WTC11 (cell line): ENCODE measurements around the gene SLC35A4.

Experiments
- ATF1 ChIP-seq: sonication (generic); formaldehyde crosslinking; IDR thresholded peaks from 2 replicates; pipeline ENCODE4 v1.8.1; 2023; ENCODE audit warnings: mild to moderate bottlenecking, moderate library complexity, missing genetic modification reagents
- TP53 ChIP-seq: sonication (generic); formaldehyde crosslinking; IDR thresholded peaks from 2 replicates; pipeline ENCODE4 v1.8.1; 2023; ENCODE audit warnings: mild to moderate bottlenecking, missing genetic modification reagents
- TF ChIP-seq, protein P1 (sequence below): fragments of 200-600 bp; IDR thresholded peaks from 2 replicates; pipeline ENCODE4 v1.8.0; 2022; ENCODE audit warnings: antibody characterized with exemption
- TF ChIP-seq, protein P2 (sequence below): sonication (generic); formaldehyde crosslinking; conservative IDR thresholded peaks from 2 replicates; pipeline ENCODE4 v1.8.1; 2023; ENCODE audit warnings: mild to moderate bottlenecking, low read depth, missing genetic modification reagents, moderate library complexity
- TF ChIP-seq, protein P3 (sequence below): sonication (generic); formaldehyde crosslinking; IDR thresholded peaks from 2 replicates; pipeline ENCODE4 v1.8.1; 2023; ENCODE audit warnings: mild to moderate bottlenecking, missing genetic modification reagents, moderate library complexity
- TF ChIP-seq, protein P4 (sequence below): sonication (generic); formaldehyde crosslinking; IDR thresholded peaks from 2 replicates; pipeline ENCODE4 v1.8.1; 2023; ENCODE audit warnings: mild to moderate bottlenecking, missing genetic modification reagents, borderline replicate concordance
- TF ChIP-seq, protein P5 (sequence below): sonication (generic); formaldehyde crosslinking; IDR thresholded peaks from 2 replicates; pipeline ENCODE4 v1.8.1; 2022; ENCODE audit warnings: low read depth, mild to moderate bottlenecking, moderate library complexity, missing genetic modification reagents, borderline replicate concordance
- TF ChIP-seq, protein P6 (sequence below): sonication (generic); formaldehyde crosslinking; conservative IDR thresholded peaks from 2 replicates; pipeline ENCODE4 v1.8.1; 2022; ENCODE audit warnings: mild to moderate bottlenecking, missing genetic modification reagents
- TF ChIP-seq, protein P7 (sequence below): sonication (generic); formaldehyde crosslinking; IDR thresholded peaks from 2 replicates; pipeline ENCODE4 v1.8.0; 2022; ENCODE audit warnings: mild to moderate bottlenecking, missing genetic modification reagents
- TF ChIP-seq, protein P8 (sequence below): sonication (generic); formaldehyde crosslinking; IDR thresholded peaks from 2 replicates; pipeline ENCODE4 v1.8.0; 2022; ENCODE audit warnings: mild to moderate bottlenecking, missing genetic modification reagents

DNA sequence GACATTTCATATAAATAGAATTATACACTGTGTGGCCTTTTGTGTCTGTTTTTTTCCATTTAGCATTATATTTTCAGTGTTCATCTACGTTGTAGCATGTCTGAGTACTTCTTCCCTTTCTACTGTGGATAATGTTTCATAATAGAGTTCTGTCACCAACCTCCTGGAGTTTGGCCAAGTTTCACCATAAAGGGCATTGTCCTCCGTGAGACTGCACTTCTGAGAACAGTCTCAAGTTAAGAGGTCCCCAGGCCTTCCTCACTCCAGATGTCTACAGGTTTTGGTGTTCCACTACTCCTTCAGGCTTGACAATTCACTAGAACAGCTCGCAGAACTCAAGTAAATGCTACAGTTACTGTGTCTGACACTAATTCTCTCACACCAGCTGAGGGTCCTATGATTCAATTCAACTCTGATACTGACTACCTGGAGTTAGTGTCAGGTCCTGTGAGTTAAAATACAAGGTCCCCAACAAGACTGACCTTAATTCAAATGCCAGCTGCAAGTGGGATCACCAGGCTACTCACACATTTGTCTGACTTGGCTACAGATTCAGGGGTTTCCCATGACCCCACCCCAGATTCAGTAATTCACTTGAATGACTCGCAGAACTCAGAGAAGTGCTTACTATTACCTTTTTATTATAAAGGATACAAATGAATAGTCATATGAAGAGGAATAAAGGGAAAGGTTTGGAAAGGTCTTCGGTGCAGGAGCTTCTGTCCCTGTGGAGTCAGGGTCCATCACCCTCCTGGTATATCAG lies 31.1 kb downstream of the SLC35A4 start:
- TF ChIP-seq, protein P1, sequence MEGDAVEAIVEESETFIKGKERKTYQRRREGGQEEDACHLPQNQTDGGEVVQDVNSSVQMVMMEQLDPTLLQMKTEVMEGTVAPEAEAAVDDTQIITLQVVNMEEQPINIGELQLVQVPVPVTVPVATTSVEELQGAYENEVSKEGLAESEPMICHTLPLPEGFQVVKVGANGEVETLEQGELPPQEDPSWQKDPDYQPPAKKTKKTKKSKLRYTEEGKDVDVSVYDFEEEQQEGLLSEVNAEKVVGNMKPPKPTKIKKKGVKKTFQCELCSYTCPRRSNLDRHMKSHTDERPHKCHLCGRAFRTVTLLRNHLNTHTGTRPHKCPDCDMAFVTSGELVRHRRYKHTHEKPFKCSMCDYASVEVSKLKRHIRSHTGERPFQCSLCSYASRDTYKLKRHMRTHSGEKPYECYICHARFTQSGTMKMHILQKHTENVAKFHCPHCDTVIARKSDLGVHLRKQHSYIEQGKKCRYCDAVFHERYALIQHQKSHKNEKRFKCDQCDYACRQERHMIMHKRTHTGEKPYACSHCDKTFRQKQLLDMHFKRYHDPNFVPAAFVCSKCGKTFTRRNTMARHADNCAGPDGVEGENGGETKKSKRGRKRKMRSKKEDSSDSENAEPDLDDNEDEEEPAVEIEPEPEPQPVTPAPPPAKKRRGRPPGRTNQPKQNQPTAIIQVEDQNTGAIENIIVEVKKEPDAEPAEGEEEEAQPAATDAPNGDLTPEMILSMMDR = no peak
- TF ChIP-seq, protein P2, sequence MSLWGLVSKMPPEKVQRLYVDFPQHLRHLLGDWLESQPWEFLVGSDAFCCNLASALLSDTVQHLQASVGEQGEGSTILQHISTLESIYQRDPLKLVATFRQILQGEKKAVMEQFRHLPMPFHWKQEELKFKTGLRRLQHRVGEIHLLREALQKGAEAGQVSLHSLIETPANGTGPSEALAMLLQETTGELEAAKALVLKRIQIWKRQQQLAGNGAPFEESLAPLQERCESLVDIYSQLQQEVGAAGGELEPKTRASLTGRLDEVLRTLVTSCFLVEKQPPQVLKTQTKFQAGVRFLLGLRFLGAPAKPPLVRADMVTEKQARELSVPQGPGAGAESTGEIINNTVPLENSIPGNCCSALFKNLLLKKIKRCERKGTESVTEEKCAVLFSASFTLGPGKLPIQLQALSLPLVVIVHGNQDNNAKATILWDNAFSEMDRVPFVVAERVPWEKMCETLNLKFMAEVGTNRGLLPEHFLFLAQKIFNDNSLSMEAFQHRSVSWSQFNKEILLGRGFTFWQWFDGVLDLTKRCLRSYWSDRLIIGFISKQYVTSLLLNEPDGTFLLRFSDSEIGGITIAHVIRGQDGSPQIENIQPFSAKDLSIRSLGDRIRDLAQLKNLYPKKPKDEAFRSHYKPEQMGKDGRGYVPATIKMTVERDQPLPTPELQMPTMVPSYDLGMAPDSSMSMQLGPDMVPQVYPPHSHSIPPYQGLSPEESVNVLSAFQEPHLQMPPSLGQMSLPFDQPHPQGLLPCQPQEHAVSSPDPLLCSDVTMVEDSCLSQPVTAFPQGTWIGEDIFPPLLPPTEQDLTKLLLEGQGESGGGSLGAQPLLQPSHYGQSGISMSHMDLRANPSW (CRISPR knock-in tag) = no peak
- TF ChIP-seq TP53 (CRISPR knock-in tag) (no peak), ATF1 (CRISPR knock-in tag) (no peak)
- TF ChIP-seq, protein P3, sequence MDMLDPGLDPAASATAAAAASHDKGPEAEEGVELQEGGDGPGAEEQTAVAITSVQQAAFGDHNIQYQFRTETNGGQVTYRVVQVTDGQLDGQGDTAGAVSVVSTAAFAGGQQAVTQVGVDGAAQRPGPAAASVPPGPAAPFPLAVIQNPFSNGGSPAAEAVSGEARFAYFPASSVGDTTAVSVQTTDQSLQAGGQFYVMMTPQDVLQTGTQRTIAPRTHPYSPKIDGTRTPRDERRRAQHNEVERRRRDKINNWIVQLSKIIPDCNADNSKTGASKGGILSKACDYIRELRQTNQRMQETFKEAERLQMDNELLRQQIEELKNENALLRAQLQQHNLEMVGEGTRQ = no peak
- TF ChIP-seq, protein P4, sequence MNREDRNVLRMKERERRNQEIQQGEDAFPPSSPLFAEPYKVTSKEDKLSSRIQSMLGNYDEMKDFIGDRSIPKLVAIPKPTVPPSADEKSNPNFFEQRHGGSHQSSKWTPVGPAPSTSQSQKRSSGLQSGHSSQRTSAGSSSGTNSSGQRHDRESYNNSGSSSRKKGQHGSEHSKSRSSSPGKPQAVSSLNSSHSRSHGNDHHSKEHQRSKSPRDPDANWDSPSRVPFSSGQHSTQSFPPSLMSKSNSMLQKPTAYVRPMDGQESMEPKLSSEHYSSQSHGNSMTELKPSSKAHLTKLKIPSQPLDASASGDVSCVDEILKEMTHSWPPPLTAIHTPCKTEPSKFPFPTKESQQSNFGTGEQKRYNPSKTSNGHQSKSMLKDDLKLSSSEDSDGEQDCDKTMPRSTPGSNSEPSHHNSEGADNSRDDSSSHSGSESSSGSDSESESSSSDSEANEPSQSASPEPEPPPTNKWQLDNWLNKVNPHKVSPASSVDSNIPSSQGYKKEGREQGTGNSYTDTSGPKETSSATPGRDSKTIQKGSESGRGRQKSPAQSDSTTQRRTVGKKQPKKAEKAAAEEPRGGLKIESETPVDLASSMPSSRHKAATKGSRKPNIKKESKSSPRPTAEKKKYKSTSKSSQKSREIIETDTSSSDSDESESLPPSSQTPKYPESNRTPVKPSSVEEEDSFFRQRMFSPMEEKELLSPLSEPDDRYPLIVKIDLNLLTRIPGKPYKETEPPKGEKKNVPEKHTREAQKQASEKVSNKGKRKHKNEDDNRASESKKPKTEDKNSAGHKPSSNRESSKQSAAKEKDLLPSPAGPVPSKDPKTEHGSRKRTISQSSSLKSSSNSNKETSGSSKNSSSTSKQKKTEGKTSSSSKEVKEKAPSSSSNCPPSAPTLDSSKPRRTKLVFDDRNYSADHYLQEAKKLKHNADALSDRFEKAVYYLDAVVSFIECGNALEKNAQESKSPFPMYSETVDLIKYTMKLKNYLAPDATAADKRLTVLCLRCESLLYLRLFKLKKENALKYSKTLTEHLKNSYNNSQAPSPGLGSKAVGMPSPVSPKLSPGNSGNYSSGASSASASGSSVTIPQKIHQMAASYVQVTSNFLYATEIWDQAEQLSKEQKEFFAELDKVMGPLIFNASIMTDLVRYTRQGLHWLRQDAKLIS = no peak
- TF ChIP-seq, protein P5, sequence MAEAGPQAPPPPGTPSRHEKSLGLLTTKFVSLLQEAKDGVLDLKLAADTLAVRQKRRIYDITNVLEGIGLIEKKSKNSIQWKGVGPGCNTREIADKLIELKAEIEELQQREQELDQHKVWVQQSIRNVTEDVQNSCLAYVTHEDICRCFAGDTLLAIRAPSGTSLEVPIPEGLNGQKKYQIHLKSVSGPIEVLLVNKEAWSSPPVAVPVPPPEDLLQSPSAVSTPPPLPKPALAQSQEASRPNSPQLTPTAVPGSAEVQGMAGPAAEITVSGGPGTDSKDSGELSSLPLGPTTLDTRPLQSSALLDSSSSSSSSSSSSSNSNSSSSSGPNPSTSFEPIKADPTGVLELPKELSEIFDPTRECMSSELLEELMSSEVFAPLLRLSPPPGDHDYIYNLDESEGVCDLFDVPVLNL = no peak
- TF ChIP-seq, protein P6, sequence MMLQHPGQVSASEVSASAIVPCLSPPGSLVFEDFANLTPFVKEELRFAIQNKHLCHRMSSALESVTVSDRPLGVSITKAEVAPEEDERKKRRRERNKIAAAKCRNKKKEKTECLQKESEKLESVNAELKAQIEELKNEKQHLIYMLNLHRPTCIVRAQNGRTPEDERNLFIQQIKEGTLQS (CRISPR knock-in tag) = no peak
- TF ChIP-seq, protein P7, sequence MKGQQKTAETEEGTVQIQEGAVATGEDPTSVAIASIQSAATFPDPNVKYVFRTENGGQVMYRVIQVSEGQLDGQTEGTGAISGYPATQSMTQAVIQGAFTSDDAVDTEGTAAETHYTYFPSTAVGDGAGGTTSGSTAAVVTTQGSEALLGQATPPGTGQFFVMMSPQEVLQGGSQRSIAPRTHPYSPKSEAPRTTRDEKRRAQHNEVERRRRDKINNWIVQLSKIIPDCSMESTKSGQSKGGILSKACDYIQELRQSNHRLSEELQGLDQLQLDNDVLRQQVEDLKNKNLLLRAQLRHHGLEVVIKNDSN = no peak
- TF ChIP-seq, protein P8, sequence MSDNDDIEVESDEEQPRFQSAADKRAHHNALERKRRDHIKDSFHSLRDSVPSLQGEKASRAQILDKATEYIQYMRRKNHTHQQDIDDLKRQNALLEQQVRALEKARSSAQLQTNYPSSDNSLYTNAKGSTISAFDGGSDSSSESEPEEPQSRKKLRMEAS (CRISPR knock-in tag) = no peak
